ENCODE results near the gene LRIG1.

LRIG1 gene

GRCh38 chr3:66395635-66396034, 105.2 kb downstream of the LRIG1 start:
- Mint-ChIP-seq H3K4me3 (no peak overlapping the region), H3K27me3 (ENCODE audit: low read depth) (no peaks in the 10 kb centered on the region), H3K36me3 (ENCODE audit: low read depth) (peaks cover 60% of the 10 kb centered on the region), H3K4me1 (peaks cover 60% of the 10 kb centered on the region), H3K9me3 (no peaks in the 10 kb centered on the region), H3K27ac (no peak overlapping the region)
- no peak for TF ChIP-seq CTCF (IDR thresholded peaks at IDR 0.05; ENCODE audit: unreplicated experiment in 3 of 3)

GRCh38 chr3:66394753-66395249, 106.0 kb downstream of the LRIG1 start:
- H3K4me3 Mint-ChIP-seq, result no peak overlapping the region
- H3K4me1 Mint-ChIP-seq, result peaks cover 56% of the 10 kb centered on the region
- peak overlapping the region in 1 of 3 experiments; percentile 30 for H3K27ac Mint-ChIP-seq
- TF ChIP-seq CTCF (IDR thresholded peaks at IDR 0.05; ENCODE audit: unreplicated experiment in 3 of 3), result no peak
- no peaks in the 10 kb centered on the region for H3K27me3 Mint-ChIP-seq (ENCODE audit: low read depth)
- H3K36me3 Mint-ChIP-seq (ENCODE audit: low read depth), result peaks cover 65% of the 10 kb centered on the region
- no peaks in the 10 kb centered on the region for H3K9me3 Mint-ChIP-seq

GRCh38 chr3:66394019-66394752, 106.6 kb downstream of the LRIG1 start:
- Mint-ChIP-seq H3K36me3 (ENCODE audit: low read depth) (peaks cover 71% of the 10 kb centered on the region), H3K27ac (peak overlapping the region; percentile 36 to 66 (median 59)), H3K4me1 (peaks cover 50% of the 10 kb centered on the region), H3K4me3 (no peak overlapping the region), H3K9me3 (peaks cover 4% of the 10 kb centered on the region), H3K27me3 (ENCODE audit: low read depth) (no peaks in the 10 kb centered on the region)
- no peak for TF ChIP-seq CTCF (IDR thresholded peaks at IDR 0.05; ENCODE audit: unreplicated experiment in 3 of 3)

- H3K27ac Mint-ChIP-seq, result peak overlapping the region; percentile 36 to 66 (median 59)
- peaks cover 4% of the 10 kb centered on the region for H3K9me3 Mint-ChIP-seq
- no peaks in the 10 kb centered on the region for H3K27me3 Mint-ChIP-seq (ENCODE audit: low read depth)
- H3K4me1 Mint-ChIP-seq, result peaks cover 43% of the 10 kb centered on the region
- no peak for TF ChIP-seq CTCF (IDR thresholded peaks at IDR 0.05; ENCODE audit: unreplicated experiment in 3 of 3)
- H3K4me3 Mint-ChIP-seq, result peak overlapping the region in 1 of 3 experiments; percentile 7
- peaks cover 78% of the 10 kb centered on the region for H3K36me3 Mint-ChIP-seq (ENCODE audit: low read depth)
Observed at GRCh38 chr3:66393333-66394005, 107.4 kb downstream of the LRIG1 start.

GRCh38 chr3:66392966-66393332, 107.9 kb downstream of the LRIG1 start:
- no peaks in the 10 kb centered on the region for H3K27me3 Mint-ChIP-seq (ENCODE audit: low read depth)
- peak overlapping the region in 2 of 3 experiments; percentile 59 to 66 for H3K27ac Mint-ChIP-seq
- H3K4me1 Mint-ChIP-seq, result peaks cover 38% of the 10 kb centered on the region
- no peak overlapping the region for H3K4me3 Mint-ChIP-seq
- no peak for TF ChIP-seq CTCF (IDR thresholded peaks at IDR 0.05; ENCODE audit: unreplicated experiment in 3 of 3)
- H3K9me3 Mint-ChIP-seq, result peaks cover 4% of the 10 kb centered on the region
- peaks cover 78% of the 10 kb centered on the region for H3K36me3 Mint-ChIP-seq (ENCODE audit: low read depth)

Data from nephron (organoid).